Neural progenitor cell (in vitro differentiated cells): ENCODE data around the gene HRCT1. TPM values are rescaled to one million over a fixed set of nuclear protein-coding genes. Genes with fewer than 3 reads are reported as not detected.

Source experiments
- DNase-seq: peaks from one replicate; pipeline ENCODE4 v3.0.0-alpha.2; 2016; ENCODE audit warnings: low spot score
- H2AFZ ChIP-seq: fragments of 200-600 bp; sonication (generic); replicated peaks from 2 replicates; pipeline ENCODE4 v1.6.1; 2016; ENCODE audit warnings: antibody characterized with exemption
- H3F3A ChIP-seq: fragments of 200-600 bp; sonication (generic); 2 replicates; pipeline ENCODE4 v1.6.1; 2016; ENCODE audit warnings: antibody characterized with exemption, low read depth
- H3K27ac ChIP-seq: fragments of 200-600 bp; sonication (generic); 2 replicates; pipeline ENCODE4 v1.5.1; 2016; ENCODE audit warnings: mild to moderate bottlenecking
- H3K27me3 ChIP-seq: fragments of 200-600 bp; sonication (generic); 2 replicates; pipeline ENCODE4 v1.6.1; 2016; ENCODE audit warnings: mild to moderate bottlenecking, moderate library complexity
- H3K36me3 ChIP-seq: fragments of 200-600 bp; sonication (generic); 2 replicates; pipeline ENCODE4 v1.5.1; 2016
- H3K4me1 ChIP-seq: fragments of 200-600 bp; sonication (generic); 2 replicates; pipeline ENCODE4 v1.6.1; 2016; ENCODE audit warnings: mixed run types
- H3K4me2 ChIP-seq: fragments of 200-600 bp; sonication (generic); 2 replicates; pipeline ENCODE4 v1.6.1; 2016
- H3K4me3 ChIP-seq: fragments of 200-600 bp; sonication (generic); 2 replicates; pipeline ENCODE4 v1.5.1; 2016
- H3K79me2 ChIP-seq: fragments of 200-600 bp; sonication (generic); 2 replicates; pipeline ENCODE4 v1.6.1; 2016; ENCODE audit warnings: low read depth
- H3K9ac ChIP-seq: fragments of 200-600 bp; sonication (generic); 2 replicates; pipeline ENCODE4 v1.6.1; 2016
- H3K9me3 ChIP-seq: fragments of 200-600 bp; sonication (generic); 2 replicates; pipeline ENCODE4 v1.5.1; 2016; ENCODE audit warnings: low read depth
- H4K20me1 ChIP-seq: fragments of 200-600 bp; sonication (generic); 2 replicates; pipeline ENCODE4 v1.6.1; 2016; ENCODE audit warnings: low read depth
- H3K27ac Mint-ChIP-seq: 3 replicates; pipeline ENCODE4 v1.8.0; 2021; ENCODE audit warnings: mixed read lengths
- H3K27me3 Mint-ChIP-seq: 2 replicates; pipeline ENCODE4 v1.8.0; 2022; ENCODE audit warnings: low read depth, mild to moderate bottlenecking, inconsistent platforms, moderate library complexity, mixed read lengths; ENCODE audit not compliant: insufficient read depth
- H3K36me3 Mint-ChIP-seq: 3 replicates; pipeline ENCODE4 v1.8.0; 2021; ENCODE audit warnings: mixed read lengths
- H3K4me1 Mint-ChIP-seq: 3 replicates; pipeline ENCODE4 v1.8.0; 2021; ENCODE audit warnings: mixed read lengths
- H3K4me3 Mint-ChIP-seq: 3 replicates; pipeline ENCODE4 v1.8.0; 2021; ENCODE audit warnings: mild to moderate bottlenecking, moderate library complexity, mixed read lengths
- H3K9me3 Mint-ChIP-seq: 3 replicates; pipeline ENCODE4 v1.8.0; 2020; ENCODE audit warnings: mixed read lengths
- CTCF ChIP-seq: fragments of 200-600 bp; sonication (generic); IDR thresholded peaks from 2 replicates; pipeline ENCODE4 v1.5.1; 2017; ENCODE audit warnings: antibody characterized with exemption, mild to moderate bottlenecking
- EZH2 ChIP-seq: fragments of 200-600 bp; sonication (generic); IDR thresholded peaks from 2 replicates; pipeline ENCODE4 v1.6.1; 2017; ENCODE audit warnings: antibody characterized with exemption, mild to moderate bottlenecking, moderate library complexity
- EZH2phosphoT487 ChIP-seq: fragments of 200-600 bp; sonication (generic); IDR thresholded peaks from 2 replicates; pipeline ENCODE4 v1.6.1; 2017; ENCODE audit warnings: antibody characterized with exemption
- total RNA-seq: library from RNA; depleted of rRNA; stranded (reverse); fragments of >200 nt; gene quantifications from 2 replicates; pipeline ENCODE4 v1.2.3, GENCODE V29; 2015; ENCODE audit warnings: low replicate concordance

Gene HRCT1
- total RNA-seq, 1 donor from 2014 or later, result not detected

- Histone ChIP-seq H2AFZ (no peak overlapping the region), H3K9ac (no peak overlapping the region), H3K4me3 (no peak overlapping the region), H3K4me2 (no peak overlapping the region), H3K9me3 (no peaks in the 10 kb centered on the region), H3K36me3 (no peaks in the 10 kb centered on the region), H3K27ac (no peak overlapping the region), H3K4me1 (peaks cover 22% of the 10 kb centered on the region), H3K79me2 (no peaks in the 10 kb centered on the region), H3F3A (peaks cover 7% of the 10 kb centered on the region), H4K20me1 (no peaks in the 10 kb centered on the region), H3K27me3 (peaks cover 17% of the 10 kb centered on the region)
- peaks cover 47% of the 10 kb centered on the region for H3K4me1 Mint-ChIP-seq
- no peaks in the 10 kb centered on the region for H3K36me3 Mint-ChIP-seq
- TF ChIP-seq EZH2, result no peak
- no peak for TF ChIP-seq EZH2phosphoT487
- TF ChIP-seq CTCF, result no peak
- H3K27ac Mint-ChIP-seq, result peak overlapping the region; percentile 50
- DNase-seq, result no peak
- no peak overlapping the region for H3K4me3 Mint-ChIP-seq
- no peaks in the 10 kb centered on the region for H3K27me3 Mint-ChIP-seq
- H3K9me3 Mint-ChIP-seq, result no peaks in the 10 kb centered on the region
These were observed 786 bp upstream of the HRCT1 start for GRCh38 chr9:35905051-35905781.

- Mint-ChIP-seq H3K4me3 (peak overlapping the region; percentile 69), H3K27ac (peak overlapping the region; percentile 98), H3K36me3 (no peaks in the 10 kb centered on the region), H3K4me1 (peaks cover 53% of the 10 kb centered on the region), H3K9me3 (no peaks in the 10 kb centered on the region), H3K27me3 (no peaks in the 10 kb centered on the region)
- Histone ChIP-seq H2AFZ (peak overlapping the region; percentile 92), H3K79me2 (no peaks in the 10 kb centered on the region), H3K27ac (peak overlapping the region; percentile 42), H3F3A (peaks cover 7% of the 10 kb centered on the region), H3K9me3 (no peaks in the 10 kb centered on the region), H3K4me3 (no peak overlapping the region), H3K4me1 (peaks cover 22% of the 10 kb centered on the region), H3K4me2 (peak overlapping the region; percentile 48), H3K27me3 (peaks cover 7% of the 10 kb centered on the region), H3K9ac (no peak overlapping the region), H4K20me1 (no peaks in the 10 kb centered on the region), H3K36me3 (no peaks in the 10 kb centered on the region)
- no peak for TF ChIP-seq CTCF
- no peak for TF ChIP-seq EZH2
- TF ChIP-seq EZH2phosphoT487, result no peak
- peak; percentile 47 for DNase-seq
These were observed 1.1 kb downstream of the HRCT1 start for GRCh38 chr9:35906923-35907699.

- Histone ChIP-seq H3K27ac (peak overlapping the region; percentile 42), H3K4me1 (peaks cover 22% of the 10 kb centered on the region), H3K79me2 (no peaks in the 10 kb centered on the region), H3K4me2 (peak overlapping the region; percentile 48), H3K9me3 (no peaks in the 10 kb centered on the region), H3K27me3 (no peaks in the 10 kb centered on the region), H3K36me3 (no peaks in the 10 kb centered on the region), H4K20me1 (no peaks in the 10 kb centered on the region), H3F3A (peaks cover 7% of the 10 kb centered on the region), H3K4me3 (no peak overlapping the region), H3K9ac (no peak overlapping the region), H2AFZ (peak overlapping the region; percentile 92)
- TF ChIP-seq EZH2phosphoT487, result no peak
- TF ChIP-seq EZH2, result no peak
- TF ChIP-seq CTCF, result no peak
- no peaks in the 10 kb centered on the region for H3K36me3 Mint-ChIP-seq
- H3K4me1 Mint-ChIP-seq, result peaks cover 53% of the 10 kb centered on the region
- H3K4me3 Mint-ChIP-seq, result peak overlapping the region; percentile 59
- peak overlapping the region; percentile 98 for H3K27ac Mint-ChIP-seq
- DNase-seq, result peak; percentile 39
- H3K9me3 Mint-ChIP-seq, result no peaks in the 10 kb centered on the region
- H3K27me3 Mint-ChIP-seq, result no peaks in the 10 kb centered on the region
These were observed 1.9 kb downstream of the HRCT1 start for GRCh38 chr9:35907711-35908503.
